Spleen (tissue), 7 donors: Measurements from ENCODE around the gene ENGASE.
A peak's percentile ranks its signal among the peaks of the same experiment; 100 is the strongest.

Source experiments
- POLR2A ChIP-seq, 3 donors: fragments of 450-650 bp; IDR thresholded peaks; one replicate each; pipeline ENCODE4 v1.5.1; 2017; ENCODE audit warnings: antibody characterized with exemption in 3 of 3, mild to moderate bottlenecking in 1 of 3
- POLR2AphosphoS5 ChIP-seq, 3 donors: sonication (generic); formaldehyde crosslinking; IDR thresholded peaks; one replicate each; pipeline ENCODE4 v1.5.1; 2017; ENCODE audit warnings: antibody characterized with exemption in 3 of 3
- TF ChIP-seq, protein P1 (sequence below), 11 experiments: fragments of 200-600 bp in 7 of 11; fragments of 450-650 bp in 4 of 11; sonication (generic) in 4 of 11; IDR thresholded peaks in 8 of 11; conservative IDR thresholded peaks in 3 of 11; 1 replicate in 7 of 11; 2 replicates in 4 of 11; pipeline versions ENCODE4 v1.4.0 to v1.8.0; 2016 to 2021; ENCODE audit warnings: antibody characterized with exemption in 11 of 11, inconsistent platforms in 4 of 11, mild to moderate bottlenecking in 1 of 11
- donor health status: DM: no; HTN: no; CAD: no; lungs with moderate emphysema.
- donor health status: DM: no; HTN: no; CAD: no.
- donor health status: DM: no; HTN: no; CAD: no.

GRCh38 chr17:79065105-79065670 is 9.4 kb upstream of the ENGASE start:
- TF ChIP-seq, protein P1, sequence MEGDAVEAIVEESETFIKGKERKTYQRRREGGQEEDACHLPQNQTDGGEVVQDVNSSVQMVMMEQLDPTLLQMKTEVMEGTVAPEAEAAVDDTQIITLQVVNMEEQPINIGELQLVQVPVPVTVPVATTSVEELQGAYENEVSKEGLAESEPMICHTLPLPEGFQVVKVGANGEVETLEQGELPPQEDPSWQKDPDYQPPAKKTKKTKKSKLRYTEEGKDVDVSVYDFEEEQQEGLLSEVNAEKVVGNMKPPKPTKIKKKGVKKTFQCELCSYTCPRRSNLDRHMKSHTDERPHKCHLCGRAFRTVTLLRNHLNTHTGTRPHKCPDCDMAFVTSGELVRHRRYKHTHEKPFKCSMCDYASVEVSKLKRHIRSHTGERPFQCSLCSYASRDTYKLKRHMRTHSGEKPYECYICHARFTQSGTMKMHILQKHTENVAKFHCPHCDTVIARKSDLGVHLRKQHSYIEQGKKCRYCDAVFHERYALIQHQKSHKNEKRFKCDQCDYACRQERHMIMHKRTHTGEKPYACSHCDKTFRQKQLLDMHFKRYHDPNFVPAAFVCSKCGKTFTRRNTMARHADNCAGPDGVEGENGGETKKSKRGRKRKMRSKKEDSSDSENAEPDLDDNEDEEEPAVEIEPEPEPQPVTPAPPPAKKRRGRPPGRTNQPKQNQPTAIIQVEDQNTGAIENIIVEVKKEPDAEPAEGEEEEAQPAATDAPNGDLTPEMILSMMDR (IDR thresholded peaks at IDR 0.05 in 8 of 11, conservative IDR thresholded peaks at IDR 0.05 in 3 of 11), result peak in 10 of 11 experiments; percentile 40 to 80 (median 60)
- TF ChIP-seq POLR2A (IDR thresholded peaks at IDR 0.05), result no peak
- TF ChIP-seq POLR2AphosphoS5 (IDR thresholded peaks at IDR 0.05), result no peak
